Superior temporal gyrus (tissue), 1 donor: ENCODE data around the gene FAM180A.

Experiments used
- DNase-seq: peaks from one replicate; pipeline ENCODE4 v3.0.0-alpha.2; 2016; ENCODE audit errors: extremely low spot score

Gene FAM180A

DNA sequence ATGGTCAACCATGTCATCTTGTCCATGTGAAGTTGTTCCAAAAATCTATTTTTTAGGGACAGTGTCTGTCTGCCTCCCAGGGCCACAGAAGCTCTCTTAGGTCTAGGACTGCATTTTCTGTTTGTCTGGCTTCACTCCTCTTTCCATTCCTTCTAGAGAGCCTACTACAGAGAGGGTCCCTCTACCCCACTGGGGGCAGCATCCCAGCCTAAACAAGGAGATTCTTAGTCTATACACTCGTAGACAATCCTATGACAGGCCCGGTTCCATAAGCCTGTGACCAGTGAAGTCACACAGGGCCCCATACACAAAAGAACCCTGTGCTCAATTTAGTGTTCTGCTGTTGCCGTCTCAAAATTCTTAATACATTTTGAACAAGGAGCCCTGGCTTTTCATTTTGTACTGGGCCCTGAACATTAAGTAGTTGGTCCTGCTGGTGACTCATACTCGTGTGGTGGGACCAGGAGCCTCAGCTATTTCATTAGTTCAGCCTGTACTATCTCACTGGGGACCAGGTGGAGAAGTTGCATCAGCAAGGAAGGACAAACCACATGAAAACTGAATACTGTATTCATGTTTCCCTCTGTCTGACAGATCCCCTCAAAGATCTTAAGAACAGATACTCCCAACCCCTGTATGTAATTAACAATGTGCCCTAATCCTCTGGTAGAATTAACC is 23.5 kb upstream of the FAM180A start:
- no peak for DNase-seq

DNA sequence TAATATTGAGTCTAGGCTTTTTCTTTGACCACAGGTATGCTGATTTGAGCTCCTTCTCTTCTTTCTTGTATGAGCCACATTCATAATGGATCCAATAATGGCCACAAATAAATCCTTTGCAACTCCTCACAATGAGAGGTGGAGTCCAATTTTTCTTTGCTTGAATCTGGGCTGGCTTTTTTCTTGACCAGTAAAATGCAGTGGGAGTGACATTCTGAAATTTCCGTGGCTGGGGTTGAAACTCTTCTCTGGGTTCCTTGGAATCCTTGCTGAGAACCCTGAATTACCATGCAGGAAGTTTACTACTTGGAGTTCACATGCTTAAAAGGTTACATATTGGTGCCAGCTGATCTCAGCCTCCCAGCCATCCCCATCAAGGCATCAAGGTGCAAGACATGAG is 22.4 kb upstream of the FAM180A start:
- no peak for DNase-seq

DNA sequence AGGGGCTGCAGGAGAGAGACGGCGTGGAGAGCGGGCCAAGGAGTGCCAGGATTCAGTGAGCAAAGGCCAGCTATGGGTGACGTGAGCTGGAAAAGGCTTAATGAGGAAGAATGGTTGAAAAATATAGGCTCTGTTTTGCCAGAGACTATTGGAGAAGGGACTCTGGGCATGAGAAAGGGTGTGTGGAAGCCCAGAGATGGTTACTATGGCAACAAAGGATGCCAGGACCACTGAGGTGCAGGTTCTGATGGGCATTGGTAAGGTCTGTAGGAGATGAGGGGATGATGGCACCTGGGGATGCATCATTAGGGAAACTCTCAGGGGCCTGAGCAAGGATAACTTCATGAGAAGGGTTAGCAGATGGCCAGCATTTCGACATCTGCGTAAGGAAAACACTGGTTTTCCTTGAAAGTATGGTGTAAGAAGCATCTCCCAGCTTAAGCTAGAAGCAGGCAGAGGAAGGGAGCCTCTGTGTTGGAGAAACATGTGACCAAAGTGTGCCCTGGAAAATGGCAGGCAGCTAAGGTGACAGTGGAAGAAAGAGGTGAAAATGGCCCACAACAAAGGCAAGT is 21.6 kb upstream of the FAM180A start:
- no peak for DNase-seq

DNA sequence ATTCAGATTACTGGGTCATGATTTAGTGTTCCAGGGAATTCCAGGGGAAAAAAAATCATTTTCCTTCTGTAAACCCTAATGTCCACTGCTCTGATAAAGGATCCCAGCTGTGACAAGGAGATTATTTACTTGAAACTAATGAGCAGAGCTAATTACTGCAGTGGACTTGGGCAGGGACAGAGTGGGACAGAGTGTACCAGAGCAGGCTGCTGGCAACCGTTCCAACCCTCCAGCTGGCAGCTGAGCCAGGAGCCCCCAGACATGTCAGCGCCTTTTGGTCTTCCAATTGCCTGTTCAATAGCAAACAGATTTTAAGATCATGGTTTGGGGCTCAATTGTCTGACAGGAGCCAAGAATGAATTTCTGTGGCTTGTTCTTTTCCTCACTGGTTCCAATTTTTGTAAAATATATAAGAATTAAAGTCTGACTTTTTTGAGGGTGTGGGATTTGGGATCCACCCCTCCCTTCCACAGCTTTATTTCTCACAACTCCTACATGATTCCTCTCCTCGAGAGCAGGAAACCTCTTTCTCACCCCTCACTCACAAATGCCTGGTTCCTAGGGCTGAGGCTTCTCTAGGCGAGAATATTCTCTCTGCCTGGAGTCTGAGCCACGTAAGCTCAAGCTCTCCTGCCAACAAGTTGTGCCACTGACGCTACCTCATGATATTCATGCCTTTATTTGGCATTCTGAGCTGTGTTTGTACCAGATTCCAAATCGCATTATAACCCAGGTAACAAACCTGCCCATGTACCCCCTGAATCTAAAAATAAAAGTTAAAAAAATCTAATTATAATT is 20.6 kb upstream of the FAM180A start:
- no peak for DNase-seq

DNA sequence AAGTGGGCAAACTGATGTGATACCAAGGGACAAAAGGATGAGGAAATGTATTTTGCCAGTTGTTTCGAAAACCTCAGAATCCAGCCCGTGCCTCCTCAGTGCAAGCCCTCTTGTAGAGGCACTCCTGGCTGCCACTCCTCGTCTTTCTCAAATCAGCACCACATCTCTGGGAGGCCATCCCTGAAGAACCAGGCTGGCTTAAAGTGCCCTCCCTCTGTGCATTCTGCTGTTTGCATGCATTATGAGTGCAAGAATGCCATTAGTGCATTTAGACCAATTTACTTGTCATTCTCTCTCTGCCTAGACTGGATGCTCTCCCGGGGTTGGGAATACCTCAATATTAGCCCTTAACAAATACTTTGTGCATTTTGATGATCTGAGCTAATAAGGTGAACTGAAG is 19.9 kb upstream of the FAM180A start:
- DNase-seq, result no peak

DNA sequence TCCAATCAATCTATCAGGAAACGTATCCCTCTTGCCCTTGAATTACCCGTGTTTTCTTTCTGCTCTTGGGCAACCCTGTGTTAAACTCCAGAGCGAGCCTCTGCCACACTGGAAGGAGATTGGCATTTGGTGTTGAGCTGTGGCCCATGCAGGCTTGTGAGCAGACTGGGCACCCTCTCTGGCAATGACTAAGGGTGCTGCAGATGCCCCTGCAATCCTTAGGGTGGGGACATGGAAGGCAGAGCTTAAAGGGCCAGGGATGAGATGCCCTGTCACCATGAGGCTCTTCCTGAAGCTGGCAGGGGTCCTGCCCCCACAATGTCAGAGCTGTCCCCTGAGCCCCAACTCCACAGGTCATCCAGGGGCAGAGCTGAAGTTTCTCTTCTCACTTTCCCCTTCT is 19.5 kb upstream of the FAM180A start:
- no peak for DNase-seq

DNA sequence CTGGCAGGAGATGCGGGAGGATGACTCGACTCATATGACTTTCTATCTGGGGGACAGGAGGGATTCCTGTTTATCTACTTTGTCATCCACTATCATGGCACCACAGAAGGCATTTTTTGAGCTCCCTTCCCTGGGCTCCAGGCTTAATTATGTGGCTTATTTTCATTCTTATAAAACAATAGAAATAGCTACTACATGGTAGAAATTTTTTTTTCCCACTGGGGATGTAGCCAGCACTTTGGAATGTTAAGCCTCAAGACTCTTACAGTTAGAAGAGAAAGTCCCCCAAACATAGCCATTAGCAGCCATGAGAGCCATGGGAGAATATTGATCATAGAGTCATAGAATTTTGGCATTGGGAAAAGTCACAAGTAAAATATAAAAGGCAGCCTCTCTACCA is 14.6 kb upstream of the FAM180A start:
- DNase-seq, result no peak

DNA sequence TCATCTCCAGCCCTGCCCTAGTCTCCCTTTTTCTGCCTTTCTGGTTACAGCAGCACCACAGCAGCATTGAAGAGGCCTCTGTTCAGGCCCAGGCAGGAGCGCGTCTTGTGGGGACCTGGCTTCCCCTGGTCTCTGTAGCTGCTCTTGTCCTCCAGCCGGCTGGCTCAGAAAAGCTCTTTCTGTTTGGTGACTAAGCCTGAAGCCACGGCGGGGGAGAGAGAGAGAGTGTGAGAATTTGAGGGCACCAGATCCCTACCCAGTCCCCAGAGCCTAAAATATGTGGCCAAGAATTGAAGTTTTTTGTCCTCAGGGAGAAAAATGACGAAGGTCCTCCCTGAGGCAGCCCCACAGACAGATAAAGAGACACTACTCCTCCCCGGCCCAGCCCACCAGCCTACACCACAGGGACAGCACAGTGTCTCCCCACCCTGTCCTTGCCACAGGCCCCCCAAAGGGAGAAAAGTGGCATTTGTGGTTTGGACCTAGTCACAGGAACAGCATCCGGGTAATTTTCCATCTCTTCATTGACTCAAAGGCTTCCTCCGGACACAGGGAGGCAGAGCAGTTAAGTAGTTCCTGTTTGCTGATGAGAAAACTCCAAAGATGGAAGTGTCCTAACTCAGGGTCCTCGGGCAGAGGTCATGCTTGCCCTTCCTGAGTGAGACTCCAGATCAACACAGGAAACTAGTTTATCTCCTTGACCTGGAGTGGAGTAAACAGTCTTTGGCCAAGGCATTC is 13.3 kb upstream of the FAM180A start:
- no peak for DNase-seq

DNA sequence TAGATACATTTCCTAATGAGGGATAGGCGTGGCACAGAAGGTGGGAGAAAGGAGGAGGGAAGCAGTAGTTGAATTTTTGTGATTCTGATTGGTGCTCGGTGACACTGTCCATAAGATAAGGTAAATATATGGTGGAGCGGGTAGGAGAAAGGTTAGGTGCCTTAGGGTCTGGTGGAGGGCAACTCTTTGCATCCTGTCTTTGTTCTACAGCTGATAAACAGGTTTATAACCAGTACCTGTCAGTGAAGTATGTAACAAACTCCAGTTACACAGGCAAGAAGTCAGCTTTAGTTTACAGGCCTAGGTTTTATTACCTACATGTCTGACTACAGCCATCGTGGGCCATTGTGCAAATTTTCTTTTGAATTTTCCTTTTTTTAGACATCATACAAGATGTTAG is 10.9 kb upstream of the FAM180A start:
- DNase-seq, result no peak

DNA sequence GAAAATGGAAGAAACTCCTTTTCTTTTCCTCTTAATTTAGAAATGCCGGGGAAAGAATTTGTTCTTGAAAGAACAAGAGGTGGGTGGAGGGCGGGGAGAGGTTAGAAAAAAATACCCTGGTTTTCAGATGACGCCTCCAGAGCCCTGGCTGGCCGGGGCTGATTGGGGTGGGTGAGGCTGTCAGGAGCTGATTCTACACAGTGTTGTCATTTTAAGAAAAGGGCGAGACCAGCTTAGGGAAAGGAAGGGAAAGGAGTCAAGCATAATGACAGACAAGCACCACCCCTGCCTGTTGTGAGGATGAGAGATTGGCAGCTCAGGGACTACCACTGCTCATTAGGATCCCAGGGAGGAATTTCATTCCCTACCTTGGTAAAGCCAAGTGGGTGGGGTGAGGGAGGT is 9.9 kb upstream of the FAM180A start:
- DNase-seq, result no peak

DNA sequence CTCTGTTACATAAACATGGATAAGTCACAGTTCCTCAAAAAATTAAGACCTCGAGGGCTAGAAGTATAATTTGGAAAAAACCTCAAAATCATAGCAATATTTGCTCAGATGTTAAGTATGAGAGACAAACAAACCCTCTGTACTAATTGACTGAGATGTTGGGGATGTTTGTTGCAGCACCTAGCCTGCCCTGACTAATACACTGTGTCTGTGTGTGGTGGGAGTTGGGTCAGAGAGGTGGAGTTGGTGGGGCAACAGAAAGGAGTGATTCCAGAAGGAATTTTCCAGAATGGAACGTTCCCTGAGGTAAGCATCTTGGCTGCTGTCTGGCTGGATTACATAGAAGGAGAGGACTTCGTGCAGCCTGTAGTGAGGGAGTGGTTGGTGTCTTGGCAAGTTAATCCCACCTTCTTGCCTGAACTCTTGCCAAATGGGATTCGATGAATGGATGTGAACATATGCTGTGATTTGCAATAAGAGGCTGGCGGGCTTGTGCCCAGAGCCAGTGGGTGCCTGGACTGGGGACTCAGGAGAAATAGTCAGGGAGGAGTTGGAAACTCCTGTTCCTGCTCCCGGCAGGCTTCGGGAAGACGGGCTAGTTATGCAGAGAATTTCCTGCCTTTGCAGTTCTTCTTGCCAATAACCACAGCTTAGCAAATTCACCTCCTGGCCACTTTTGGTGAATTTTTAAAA is 9.3 kb upstream of the FAM180A start:
- DNase-seq, result peak; percentile 19

DNA sequence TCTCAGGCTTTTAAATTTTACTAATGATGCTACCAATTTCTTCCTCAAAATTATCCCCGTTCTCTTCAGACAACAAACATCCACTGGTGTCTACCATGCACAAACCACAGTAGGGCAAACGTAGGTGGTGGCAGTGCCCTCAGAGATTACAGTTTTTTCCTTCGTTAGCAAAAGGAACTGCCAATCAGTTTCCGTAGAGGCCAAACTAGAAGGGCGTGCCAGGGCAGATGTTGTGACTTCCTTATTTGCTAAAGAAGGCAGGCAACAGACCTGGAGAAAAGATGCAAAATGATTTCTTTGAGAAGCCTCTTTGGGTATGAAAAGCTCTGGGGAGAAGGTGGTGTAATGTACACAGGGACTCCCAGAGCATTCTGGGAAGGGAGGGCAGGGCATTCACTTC is 7.6 kb upstream of the FAM180A start:
- DNase-seq, result no peak

DNA sequence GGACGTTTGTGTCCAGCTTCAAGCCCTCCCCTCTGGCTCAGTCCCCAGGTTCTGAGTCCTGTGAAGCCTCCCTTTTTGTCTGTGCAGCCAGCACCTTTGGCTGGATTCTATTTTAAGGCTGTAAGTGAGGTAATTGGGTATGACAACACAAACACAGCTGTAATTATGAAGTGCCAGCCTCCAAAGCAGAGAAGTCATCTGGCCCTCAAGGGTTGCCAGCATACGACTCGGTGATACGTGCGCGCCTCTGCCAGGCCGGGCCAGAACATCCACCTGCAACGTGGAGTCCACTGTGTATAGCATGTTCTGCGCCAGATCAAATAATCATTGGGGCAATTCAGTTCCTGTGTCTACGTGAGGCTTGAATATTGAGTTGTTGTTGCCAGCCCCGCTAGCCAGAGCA is 6.7 kb upstream of the FAM180A start:
- no peak for DNase-seq

DNA sequence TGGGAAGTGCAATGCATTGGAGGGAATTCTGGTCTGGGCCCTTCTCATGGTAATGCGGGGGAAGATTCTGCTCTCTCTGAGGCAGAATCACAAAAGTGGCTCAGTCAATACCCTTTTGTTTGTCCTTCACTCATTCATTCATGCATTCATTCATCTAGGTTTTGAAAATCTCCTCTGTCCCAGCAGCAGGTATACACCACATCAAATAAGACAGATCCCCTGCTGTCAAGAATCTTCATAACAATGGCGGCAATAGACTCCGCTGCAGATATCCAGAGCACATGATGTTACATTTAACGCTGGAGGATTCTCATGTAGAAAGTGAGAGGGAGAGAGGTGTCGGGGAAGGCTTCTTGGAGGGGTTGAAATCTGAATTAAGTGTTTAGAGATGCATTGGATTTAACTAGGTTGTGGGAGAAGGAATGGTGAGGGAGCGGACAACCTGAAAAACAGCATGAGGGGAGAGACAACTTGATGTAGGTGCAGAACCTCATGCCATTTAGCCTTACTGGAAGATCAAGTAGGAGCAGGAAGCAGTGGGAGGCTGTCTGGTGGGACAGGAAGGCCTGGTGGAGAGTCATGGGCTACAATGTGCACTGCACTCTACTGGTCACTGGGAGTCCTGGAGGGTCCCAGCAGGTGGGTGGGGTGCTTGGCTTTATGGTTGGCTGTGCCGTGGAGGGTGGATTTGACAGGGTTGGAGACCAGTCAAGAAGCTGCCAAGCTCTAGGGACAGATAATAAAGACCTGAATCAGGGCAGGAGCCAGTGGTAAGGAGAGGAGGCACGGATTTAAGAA is 5.2 kb upstream of the FAM180A start:
- DNase-seq, result no peak

DNA sequence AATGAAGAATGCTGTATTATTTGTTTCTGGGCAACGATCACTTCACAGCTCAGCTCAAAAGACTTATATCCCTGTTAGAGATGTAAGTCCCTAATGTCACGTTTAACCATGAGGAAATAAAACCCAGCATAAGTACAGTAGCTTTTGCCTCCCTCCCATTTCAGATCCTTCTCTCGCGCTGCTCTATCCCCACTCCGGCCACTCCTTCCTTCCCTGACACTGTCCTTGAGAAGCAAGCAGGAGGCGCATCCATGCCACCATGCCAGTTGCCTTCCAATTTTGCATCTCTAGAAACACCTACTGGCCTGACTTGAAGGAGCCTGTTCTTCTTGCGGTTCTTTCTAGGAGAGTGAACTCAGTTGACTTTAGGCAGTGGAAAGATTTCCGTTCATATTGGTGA is 1.2 kb downstream of the FAM180A start:
- no peak for DNase-seq

DNA sequence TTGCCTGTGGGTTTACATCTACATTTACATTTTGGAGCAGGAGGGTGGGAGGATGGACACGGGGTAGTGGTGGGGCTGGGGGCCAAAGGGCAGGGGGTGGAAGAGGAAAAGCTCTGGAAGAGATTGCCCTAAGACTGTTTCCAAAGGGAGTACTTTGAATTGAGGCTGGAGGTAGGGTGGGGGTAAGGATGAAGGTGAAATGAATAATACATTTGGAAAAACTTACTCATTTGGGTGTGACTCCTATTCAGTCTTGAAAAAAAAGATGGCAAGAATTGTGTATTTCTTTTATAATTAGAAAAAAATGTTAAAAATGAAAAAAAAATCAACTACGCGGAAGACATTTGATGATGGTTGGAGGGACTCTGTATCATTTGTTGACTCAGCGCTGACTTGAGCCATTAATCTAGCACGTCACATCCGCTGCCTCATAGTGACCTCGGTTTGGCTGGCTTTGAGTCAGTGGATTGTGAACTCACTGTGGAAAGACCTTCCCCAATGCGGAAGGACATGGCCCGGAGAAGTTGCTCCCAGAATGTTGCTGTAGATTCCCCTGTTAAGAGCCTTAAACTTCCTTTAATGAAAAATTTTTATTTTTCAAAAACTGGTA is 2.8 kb downstream of the FAM180A start:
- no peak for DNase-seq

DNA sequence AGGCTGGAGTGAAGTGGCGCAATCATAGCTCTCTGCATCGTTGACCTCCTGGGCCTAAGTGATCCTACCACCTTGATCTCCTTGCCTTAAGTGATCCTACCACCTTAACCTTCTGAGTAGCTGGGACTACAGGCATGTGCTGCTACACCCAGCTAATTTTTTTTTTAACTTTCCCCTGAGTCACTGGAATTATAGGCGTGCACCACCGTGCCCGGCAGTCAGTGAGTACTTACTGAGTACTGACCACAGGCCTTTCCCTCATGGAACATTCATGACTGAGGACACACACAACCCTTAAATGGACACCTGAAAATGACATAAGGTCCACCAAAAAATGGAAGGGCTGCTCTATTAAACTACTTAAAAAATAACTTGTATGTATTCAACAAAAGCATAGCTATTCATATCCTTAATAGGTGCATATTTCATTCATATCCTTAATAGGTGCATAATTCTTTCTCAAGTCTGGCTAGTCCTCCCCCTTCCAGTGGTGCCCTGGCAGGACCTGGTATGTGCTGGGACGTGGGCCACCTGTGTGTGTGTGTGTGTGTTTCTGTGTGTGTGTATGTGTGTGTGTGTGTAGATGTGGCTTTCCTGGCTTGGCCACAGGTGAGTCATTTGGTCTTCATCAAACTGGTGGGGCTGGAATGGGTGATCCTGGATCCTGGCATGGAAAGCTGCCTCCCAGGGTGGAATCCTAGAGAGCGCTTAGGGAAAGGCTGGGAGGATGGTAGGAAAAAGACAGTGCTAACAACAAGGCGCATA is 3.5 kb downstream of the FAM180A start:
- DNase-seq, result no peak

DNA sequence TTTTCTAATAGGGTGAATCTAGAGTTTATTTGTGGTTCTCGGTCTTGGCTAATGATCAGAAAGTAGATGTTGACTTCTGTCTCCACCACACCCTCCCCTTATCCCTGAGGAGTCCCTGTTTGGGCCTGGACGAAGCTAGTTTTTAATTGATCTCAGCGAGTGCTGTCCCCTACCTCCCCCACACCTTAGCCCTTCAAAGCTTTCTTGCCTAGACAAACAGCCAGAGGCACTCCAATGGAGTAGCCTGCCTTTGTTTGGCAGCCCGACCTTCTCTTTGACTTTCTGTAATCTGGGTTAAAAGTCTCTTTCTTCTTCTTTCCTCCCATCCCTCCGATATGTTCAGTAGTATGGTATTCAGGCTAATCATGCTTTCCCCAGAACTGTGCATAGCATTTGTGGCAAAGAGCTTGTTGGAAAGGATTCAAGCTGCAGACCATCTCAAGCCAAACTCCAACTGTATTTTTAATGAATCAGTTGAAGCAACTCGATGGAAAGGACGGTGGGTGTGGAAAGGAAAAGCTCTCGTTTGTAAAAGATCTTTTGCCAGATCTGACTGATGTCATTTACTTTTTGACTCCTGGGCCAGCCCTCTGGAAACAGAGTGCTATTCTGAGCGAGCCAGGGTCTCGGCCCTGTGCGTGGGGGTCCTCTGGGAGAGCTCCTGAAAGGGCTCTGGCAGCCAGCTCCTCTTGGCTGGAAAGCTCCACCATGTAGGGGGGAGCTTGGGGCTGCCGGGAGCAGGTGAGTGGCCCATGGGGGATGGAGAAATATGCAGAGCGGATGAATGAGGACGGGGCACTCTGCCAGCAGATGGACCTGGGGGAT is 4.5 kb downstream of the FAM180A start:
- DNase-seq, result no peak

DNA sequence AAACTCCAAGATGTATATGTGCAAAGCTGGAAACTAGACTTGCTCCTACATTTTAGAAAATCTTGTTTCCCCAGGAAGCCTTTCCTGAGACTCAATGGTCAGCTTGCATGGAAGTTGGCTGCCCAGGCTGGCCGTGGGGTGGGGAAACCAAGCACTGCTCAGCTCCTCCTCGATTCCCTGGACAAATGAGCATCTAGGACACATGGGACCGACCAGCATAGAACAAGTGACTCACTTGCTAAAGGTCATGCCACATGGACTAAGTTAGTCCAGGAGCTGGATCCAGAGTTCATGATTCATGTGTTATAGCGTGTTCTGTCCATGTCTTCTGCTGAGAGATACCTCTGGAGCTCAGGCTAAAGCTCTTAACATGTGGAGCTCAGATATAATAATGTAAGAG is 6.2 kb downstream of the FAM180A start:
- no peak for DNase-seq
